SIG-M5 treated with dmso at 0.1 percent for 504 hours (cell line): ENCODE data around the gene NHSL2.
"Not testable (repeated sequence)": the region's sequence is repeated elsewhere in the genome, so short reads cannot be mapped to it uniquely, and the experiment has no call there.

Experiments used
- DNase-seq: peaks from one replicate; lab custom pipeline; 2025; ENCODE audit not compliant: unreplicated experiment; lab: John Stamatoyannopoulos, UW

NHSL2 gene

GRCh38 chrX:71910643-71910985 lies at the start of gene NHSL2:
Gene NHSL2 (plus strand): TSS chrX:71910845.
- no peak for DNase-seq

- no peak for DNase-seq
Measured at GRCh38 chrX:71867680-71868079, 43.0 kb upstream of the NHSL2 start.

DNA sequence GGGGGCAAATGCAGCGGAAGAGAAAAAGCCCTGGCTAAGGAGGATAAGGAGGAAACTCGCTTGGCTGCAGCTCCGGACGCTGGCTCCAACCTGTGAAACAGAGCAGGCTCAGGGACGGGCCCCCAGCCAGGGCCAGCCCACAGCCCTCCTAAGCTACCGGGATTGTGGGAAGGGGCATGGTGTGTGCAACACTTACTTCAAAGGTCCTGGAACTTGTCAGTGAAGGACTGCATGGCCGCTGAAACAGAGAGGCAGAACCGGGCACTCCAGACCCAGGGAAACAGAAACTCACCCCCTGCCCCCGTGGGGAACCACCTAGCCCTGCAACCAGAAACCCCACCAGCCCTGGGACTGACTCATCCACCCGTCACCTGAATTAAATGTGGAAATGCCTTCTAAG lies 41.1 kb upstream of the NHSL2 start:
- not testable (repeated sequence) for DNase-seq

GRCh38 chrX:71870208-71871098 lies 40.2 kb upstream of the NHSL2 start:
- peak; percentile 5 for DNase-seq

- DNase-seq, result no peak
Measured at GRCh38 chrX:71871367-71871766, 39.3 kb upstream of the NHSL2 start.

GRCh38 chrX:71872542-71873458 lies 37.8 kb upstream of the NHSL2 start:
- no peak for DNase-seq

- no peak for DNase-seq
Measured at GRCh38 chrX:71873459-71873833, 37.2 kb upstream of the NHSL2 start.

DNA sequence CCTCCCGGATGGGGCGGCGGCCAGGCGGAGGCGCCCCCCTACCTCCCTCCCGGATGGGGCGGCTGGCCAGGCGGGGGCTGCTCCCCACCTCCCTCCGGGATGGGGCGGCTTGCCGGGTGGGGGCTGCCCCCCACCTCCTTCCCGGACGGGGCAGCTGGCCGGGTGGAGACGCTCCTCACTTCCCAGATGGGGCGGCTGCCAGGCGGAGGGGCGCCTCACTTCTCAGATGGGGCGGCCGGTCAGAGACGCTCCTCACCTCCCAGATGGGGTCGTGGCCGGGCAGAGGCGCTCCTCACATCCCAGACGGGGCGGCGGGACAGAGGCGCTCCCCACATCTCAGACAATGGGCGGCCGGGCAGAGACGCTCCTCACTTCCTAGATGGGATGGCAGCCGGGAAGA lies 33.8 kb upstream of the NHSL2 start:
- not testable (repeated sequence) for DNase-seq

GRCh38 chrX:71885099-71885498 lies 25.5 kb upstream of the NHSL2 start:
- DNase-seq, result no peak

- no peak for DNase-seq
Measured at GRCh38 chrX:71895607-71896006, 15.0 kb upstream of the NHSL2 start.

GRCh38 chrX:71906144-71906543 lies 4.5 kb upstream of the NHSL2 start:
- no peak for DNase-seq

DNA sequence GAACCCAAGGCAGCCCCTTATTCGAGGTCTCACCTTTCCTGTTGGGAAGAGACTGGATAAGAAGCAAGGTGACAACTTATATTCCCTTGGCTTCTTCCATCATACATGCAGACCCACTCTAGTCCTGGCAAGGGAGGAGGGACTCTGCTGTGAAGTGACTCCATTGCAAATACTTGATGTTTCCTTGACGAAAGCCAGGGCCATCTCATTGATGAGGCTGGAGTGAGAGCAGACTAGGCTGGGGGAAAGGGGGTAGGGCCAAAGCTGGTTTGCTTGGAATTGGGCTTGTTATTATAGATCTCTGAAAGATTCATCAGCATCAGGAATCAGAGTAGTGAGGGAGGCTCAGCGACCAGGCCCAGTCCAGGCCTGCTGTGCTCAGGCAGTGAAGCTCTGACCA lies 2.3 kb upstream of the NHSL2 start:
- no peak for DNase-seq

DNA sequence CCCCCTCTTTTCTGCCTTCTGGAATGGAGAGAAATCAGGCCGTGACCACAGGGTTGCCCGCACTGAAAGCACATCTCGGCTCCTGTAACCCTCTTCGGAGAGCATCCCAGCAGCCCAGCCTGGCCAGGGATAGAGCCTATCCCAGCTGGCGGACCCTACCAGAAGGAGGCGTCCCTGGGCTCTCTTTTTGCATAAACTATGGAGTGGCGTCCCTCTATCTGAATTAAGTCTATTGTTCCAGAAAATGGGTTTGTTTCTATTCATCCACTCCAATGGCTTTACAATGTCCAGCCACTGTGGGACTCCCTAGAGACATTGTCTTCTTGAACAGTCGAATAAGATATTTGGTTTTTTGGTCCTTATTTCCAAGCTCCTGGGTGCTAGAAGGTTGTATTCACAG lies 689 bp upstream of the NHSL2 start:
- no peak for DNase-seq

- DNase-seq, result no peak
Measured at GRCh38 chrX:71910986-71911730, 513 bp downstream of the NHSL2 start.

- DNase-seq, result no peak
Measured at GRCh38 chrX:71911731-71912050, 1.0 kb downstream of the NHSL2 start.

- no peak for DNase-seq
Measured at GRCh38 chrX:71912156-71912555, 1.5 kb downstream of the NHSL2 start.

DNA sequence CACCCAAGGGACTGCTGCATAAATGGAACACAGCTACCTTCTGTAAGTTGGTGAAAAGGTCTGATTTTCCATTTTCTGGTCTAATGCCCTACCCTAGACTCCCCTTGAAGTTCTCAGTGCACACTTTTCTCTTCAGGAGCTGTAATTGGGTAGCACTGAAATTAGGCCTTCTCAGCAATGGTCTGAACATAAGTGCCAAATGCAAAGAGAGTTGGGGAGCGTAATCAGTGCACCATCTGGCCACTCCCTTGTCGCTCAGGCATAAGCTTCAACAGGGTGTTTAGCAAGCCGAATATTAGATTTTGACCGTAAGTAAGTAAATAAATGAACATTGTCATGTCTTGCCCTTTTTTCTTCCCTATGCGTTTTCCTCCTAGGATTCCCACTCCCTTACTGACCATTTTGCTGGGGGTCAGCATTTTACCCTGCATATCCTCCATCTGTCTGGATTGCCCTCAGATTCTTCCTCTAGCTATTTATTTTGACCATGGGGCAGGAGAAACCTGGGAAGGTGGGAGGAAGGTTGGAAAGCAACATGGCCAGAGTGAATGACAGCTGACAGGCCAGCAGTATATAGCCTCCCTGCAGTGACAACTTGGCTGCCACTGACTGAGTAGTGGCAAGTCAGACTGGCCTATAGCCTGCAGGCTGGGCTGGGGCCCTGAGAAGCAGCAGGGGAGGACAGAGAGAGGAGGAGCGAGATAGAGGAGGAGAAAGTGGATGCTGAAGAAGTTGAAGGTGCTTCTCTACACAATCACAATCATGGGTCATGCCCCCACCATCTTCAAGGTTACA lies 2.7 kb downstream of the NHSL2 start:
- no peak for DNase-seq

GRCh38 chrX:71917621-71918343 lies 7.1 kb downstream of the NHSL2 start:
- DNase-seq, result no peak

GRCh38 chrX:71919431-71919830 lies 8.8 kb downstream of the NHSL2 start:
- DNase-seq, result no peak

GRCh38 chrX:71919886-71920285 lies 9.2 kb downstream of the NHSL2 start:
- no peak for DNase-seq
